K562 (cell line): Measurements from ENCODE around the gene NEMP2. TPM values are rescaled to one million over a fixed set of nuclear protein-coding genes. Genes with fewer than 3 reads are reported as not detected.

ENCODE experiments used
- BACH1 ChIP-seq: fragments of 200-800 bp; sonication (Bioruptor generic); IDR thresholded peaks from 2 replicates; pipeline ENCODE4 v1.6.1; 2016; ENCODE audit warnings: missing genetic modification characterization, missing compliant biosample characterization
- BHLHE40 ChIP-seq: IDR thresholded peaks from 2 replicates; pipeline ENCODE4 v1.6.1; 2011; ENCODE audit warnings: low read length, improper control_type of control experiment
- FIP1L1 ChIP-seq: fragments of 200-400 bp; formaldehyde crosslinking; IDR thresholded peaks from 2 replicates; pipeline ENCODE4 v1.6.1; 2018; ENCODE audit warnings: mild to moderate bottlenecking, low read depth, low read length; ENCODE audit not compliant: poor library complexity, severe bottlenecking
- GABPA ChIP-seq: fragments of 200-800 bp; sonication (Bioruptor generic); conservative IDR thresholded peaks from 2 replicates; pipeline ENCODE4 v1.6.1; 2016; ENCODE audit warnings: low read depth, missing genetic modification characterization, missing compliant biosample characterization
- HDAC8 ChIP-seq: fragments of 450-650 bp; IDR thresholded peaks from 2 replicates; pipeline ENCODE4 v1.6.1; 2016; ENCODE audit warnings: mild to moderate bottlenecking, missing genetic modification characterization, moderate library complexity, missing compliant biosample characterization
- HMGN3 ChIP-seq: IDR thresholded peaks from 2 replicates; pipeline ENCODE4 v1.6.1; 2011; ENCODE audit warnings: borderline replicate concordance, low read depth, mild to moderate bottlenecking, mixed read lengths, low read length; ENCODE audit not compliant: insufficient read length; ENCODE audit errors: extremely low read depth
- TCF7 ChIP-seq: sonication (generic); IDR thresholded peaks from 2 replicates; pipeline ENCODE4 v1.6.1; 2016; ENCODE audit warnings: antibody characterized with exemption, borderline replicate concordance
- ZFP1 ChIP-seq: fragments of 450-650 bp; formaldehyde crosslinking; IDR thresholded peaks from 2 replicates; pipeline ENCODE4 v1.4.0; 2020; ENCODE audit warnings: mild to moderate bottlenecking, mixed read lengths
- ZSCAN32 ChIP-seq: fragments of 450-650 bp; formaldehyde crosslinking; IDR thresholded peaks from 2 replicates; pipeline ENCODE4 v1.4.0; 2020; ENCODE audit warnings: mild to moderate bottlenecking, moderate library complexity
- polyA plus RNA-seq, 8 experiments: library from polyadenylated mRNA; depleted of rRNA in 4 of 8; stranded (reverse) in 5 of 8; unstranded in 3 of 8; fragments of >200 nt; fragmentation: Nextera tagmentation in 2 of 8; fragmentation: Illumina TruSeq in 1 of 8; extraction: Ambion mirVana in 2 of 8; extraction: Trizol in 1 of 8; gene quantifications; 2 replicates each; pipeline versions ENCODE4 v1.2.1 to v1.2.3, GENCODE V29; 2011 to 2014; ENCODE audit warnings: inconsistent platforms in 1 of 8, missing spikeins in 1 of 8
- total RNA-seq, 7 experiments: library from RNA; depleted of rRNA in 6 of 7; stranded (reverse); fragments of >200 nt in 6 of 7; fragmentation: Illumina TruSeq in 2 of 7; extraction: Trizol in 2 of 7; gene quantifications; 2 replicates each; pipeline versions ENCODE4 v1.2.1 to v1.2.3, GENCODE V29; 2011 to 2021; ENCODE audit warnings: low replicate concordance in 1 of 7
- TF ChIP-seq, protein P1 (sequence below): sonication (generic); formaldehyde crosslinking; IDR thresholded peaks from 2 replicates; pipeline ENCODE4 v1.8.1; 2023; ENCODE audit warnings: missing genetic modification reagents, mild to moderate bottlenecking, borderline replicate concordance
- TF ChIP-seq, protein P2 (sequence below), 2 experiments: IDR thresholded peaks in 1 of 2; conservative IDR thresholded peaks in 1 of 2; 2 replicates each; pipeline ENCODE4 v1.6.1; 2016; ENCODE audit warnings: low read depth in 2 of 2, mild to moderate bottlenecking in 1 of 2, missing compliant biosample characterization in 1 of 2, missing genetic modification characterization in 1 of 2, moderate library complexity in 1 of 2

Gene NEMP2
- total and polyA plus RNA-seq, 9 of the 15 experiments (the other 6 are each of a cell fraction or from before 2014, with no cell fraction given) = 0.32 to 3.0 (median 1.7) TPM

DNA sequence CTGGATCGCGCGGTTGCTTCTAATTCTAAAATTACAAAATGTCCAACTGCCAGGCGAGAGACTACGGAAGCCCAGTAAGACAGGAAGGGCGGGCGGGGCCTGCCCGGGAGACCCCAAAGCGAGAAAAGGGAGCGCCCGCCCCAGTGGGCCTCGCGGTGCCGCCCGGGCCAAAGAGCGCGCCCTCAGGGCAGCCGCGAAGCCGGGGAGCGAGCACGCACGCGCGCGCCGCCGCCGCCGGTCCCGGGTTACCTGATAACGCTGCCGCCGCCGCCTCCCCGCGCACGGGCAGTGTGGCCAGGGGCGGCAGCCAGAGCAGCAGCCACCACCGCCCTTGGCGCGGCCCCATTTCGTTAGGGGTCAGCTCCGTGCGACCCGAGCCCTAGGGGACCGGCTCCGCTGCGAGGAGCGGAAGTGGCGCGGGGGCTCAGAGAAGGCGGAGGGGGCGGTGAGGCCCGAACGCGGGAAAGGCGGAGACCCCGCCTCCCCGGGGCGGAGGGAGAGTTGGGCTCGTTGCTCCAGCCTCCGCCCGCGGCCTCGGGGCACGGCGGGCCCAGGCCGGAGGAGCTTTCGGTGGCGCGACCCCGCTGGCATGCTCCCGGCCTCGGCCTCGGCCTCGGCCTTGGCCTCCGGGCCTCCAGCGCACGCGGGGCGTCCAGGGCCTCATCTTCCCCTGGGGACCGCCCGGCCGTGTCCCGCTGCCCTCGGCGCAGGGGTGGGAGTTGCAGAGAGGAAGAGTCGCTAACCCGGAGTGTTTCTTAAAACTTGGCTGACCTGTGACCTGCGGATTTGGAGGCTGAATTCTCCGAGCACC is at the start of gene NEMP2 (continued):
- TF ChIP-seq, protein P1, sequence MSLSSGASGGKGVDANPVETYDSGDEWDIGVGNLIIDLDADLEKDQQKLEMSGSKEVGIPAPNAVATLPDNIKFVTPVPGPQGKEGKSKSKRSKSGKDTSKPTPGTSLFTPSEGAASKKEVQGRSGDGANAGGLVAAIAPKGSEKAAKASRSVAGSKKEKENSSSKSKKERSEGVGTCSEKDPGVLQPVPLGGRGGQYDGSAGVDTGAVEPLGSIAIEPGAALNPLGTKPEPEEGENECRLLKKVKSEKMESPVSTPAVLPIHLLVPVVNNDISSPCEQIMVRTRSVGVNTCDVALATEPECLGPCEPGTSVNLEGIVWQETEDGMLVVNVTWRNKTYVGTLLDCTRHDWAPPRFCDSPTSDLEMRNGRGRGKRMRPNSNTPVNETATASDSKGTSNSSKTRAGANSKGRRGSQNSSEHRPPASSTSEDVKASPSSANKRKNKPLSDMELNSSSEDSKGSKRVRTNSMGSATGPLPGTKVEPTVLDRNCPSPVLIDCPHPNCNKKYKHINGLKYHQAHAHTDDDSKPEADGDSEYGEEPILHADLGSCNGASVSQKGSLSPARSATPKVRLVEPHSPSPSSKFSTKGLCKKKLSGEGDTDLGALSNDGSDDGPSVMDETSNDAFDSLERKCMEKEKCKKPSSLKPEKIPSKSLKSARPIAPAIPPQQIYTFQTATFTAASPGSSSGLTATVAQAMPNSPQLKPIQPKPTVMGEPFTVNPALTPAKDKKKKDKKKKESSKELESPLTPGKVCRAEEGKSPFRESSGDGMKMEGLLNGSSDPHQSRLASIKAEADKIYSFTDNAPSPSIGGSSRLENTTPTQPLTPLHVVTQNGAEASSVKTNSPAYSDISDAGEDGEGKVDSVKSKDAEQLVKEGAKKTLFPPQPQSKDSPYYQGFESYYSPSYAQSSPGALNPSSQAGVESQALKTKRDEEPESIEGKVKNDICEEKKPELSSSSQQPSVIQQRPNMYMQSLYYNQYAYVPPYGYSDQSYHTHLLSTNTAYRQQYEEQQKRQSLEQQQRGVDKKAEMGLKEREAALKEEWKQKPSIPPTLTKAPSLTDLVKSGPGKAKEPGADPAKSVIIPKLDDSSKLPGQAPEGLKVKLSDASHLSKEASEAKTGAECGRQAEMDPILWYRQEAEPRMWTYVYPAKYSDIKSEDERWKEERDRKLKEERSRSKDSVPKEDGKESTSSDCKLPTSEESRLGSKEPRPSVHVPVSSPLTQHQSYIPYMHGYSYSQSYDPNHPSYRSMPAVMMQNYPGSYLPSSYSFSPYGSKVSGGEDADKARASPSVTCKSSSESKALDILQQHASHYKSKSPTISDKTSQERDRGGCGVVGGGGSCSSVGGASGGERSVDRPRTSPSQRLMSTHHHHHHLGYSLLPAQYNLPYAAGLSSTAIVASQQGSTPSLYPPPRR = 0 out of 2 replicates have a peak, but pooled peaks have one; percentile 51
- TF ChIP-seq ZFP1 (CRISPR knock-in tag) (no peak), FIP1L1 (peak; percentile 88), HDAC8 (tag) (0 out of 2 replicates have a peak, but pooled peaks have one; percentile 25), GABPA (tag) (peak; percentile 81), BHLHE40 (peak; percentile 77), ZSCAN32 (CRISPR knock-in tag) (no peak), TCF7 (no peak; the same call in 1 of the 2 replicates), BACH1 (tag) (no peak), HMGN3 (peak; percentile 88)
- TF ChIP-seq, protein P2, sequence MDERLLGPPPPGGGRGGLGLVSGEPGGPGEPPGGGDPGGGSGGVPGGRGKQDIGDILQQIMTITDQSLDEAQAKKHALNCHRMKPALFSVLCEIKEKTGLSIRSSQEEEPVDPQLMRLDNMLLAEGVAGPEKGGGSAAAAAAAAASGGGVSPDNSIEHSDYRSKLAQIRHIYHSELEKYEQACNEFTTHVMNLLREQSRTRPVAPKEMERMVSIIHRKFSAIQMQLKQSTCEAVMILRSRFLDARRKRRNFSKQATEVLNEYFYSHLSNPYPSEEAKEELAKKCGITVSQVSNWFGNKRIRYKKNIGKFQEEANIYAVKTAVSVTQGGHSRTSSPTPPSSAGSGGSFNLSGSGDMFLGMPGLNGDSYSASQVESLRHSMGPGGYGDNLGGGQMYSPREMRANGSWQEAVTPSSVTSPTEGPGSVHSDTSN (CRISPR knock-in tag; IDR thresholded peaks at IDR 0.05; ENCODE audit: low read depth) = no peak; the same call in 1 of the 2 replicates
- TF ChIP-seq, protein P2 (tag; conservative IDR thresholded peaks at IDR 0.05; ENCODE audit: low read depth) = no peak
